ENCODE measurements around the gene LHPP. TPM values are rescaled to one million over a fixed set of nuclear protein-coding genes. Genes with fewer than 3 reads are reported as not detected.

LHPP gene
- total RNA-seq, 4 donors from 2014 or later = 9.3 to 20.5 (median 14.5) TPM

DNA sequence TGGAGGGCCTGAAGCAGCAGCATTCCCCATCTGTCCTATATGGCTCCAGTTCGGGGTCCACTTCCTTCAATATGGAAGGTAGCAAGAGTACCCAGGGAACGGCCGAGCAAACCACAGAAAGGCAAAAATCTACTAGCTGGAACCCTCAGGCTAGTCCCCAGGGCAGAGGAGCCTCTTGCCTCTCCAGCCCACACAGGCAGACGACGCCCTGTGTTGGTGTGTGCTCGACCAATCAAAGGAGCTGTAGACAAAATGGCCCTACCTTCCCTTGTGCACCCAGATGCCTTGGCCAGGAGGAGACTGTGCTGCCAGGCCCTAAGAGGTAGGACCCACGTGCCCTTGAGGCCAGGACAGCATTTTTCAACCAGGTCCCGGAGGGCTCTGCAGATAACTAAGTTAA, 191.1 kb downstream of the LHPP start:
- no peak for TF ChIP-seq CTCF (IDR thresholded peaks at IDR 0.05; ENCODE audit: low read depth)

GRCh38 chr10:124653311-124653710, 191.7 kb downstream of the LHPP start:
- TF ChIP-seq CTCF (IDR thresholded peaks at IDR 0.05; ENCODE audit: low read depth) = no peak

DNA sequence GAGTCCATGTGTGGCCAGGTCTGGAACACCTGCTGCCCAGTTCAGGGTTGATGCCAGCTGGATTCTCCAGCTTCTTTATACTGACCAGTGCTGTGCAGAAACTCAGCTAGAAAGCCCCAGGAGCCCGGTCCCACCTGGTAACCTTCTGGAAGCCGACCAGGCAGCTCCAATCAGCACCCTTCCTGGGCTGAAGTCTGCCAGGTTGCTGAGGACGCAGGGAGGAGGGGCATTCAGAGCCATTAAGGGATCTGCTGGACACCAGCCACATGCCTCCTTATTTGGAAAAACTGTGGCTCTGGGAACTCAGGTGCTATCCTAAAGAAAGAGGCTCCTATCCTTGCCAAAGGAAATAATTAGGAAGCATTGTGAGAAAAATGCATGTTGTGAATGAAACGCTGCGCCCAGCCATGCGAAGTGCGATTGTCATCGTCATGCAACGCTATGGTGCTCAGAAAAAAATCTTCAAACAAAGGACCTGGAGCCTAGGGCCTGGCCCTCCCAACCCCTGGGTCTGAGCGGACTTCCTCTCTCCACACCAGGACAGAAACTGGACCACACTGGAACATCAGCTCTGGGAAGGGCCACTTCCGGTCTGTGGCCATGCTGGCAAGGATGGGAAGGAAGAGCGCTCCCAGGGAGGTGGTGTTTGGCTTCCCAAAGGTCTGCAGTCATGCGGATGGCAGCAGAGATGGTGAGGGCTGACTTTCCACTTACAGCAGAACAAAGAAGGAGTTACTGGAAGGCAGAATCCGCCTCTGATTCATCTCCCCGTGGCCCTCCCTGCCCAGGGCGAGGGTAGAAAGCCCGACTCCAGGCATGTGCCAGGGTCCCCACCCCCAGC, 192.4 kb downstream of the LHPP start:
- no peak for TF ChIP-seq CTCF (IDR thresholded peaks at IDR 0.05; ENCODE audit: low read depth)

DNA sequence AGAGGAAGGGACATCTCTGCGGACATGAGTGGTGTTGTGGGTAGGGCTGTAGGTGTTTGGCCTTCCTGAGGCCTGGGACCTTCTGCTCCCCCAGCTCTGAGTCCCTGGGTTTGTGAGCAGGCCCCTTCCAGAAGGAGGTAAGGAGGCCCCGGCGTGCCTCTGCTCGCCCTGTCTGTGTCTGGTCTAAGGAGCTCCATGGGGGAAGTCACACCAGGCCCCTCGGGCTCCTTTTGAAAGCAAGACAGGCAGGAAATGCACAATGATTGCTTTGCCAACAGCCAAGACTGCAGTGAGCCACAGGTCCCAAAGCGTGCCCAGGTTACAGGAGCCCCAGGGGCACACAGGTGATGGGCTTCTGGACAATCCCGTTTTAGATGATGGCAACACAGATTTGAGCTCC, 193.1 kb downstream of the LHPP start:
- no peak for TF ChIP-seq CTCF (IDR thresholded peaks at IDR 0.05; ENCODE audit: low read depth)

- no peak for TF ChIP-seq CTCF (IDR thresholded peaks at IDR 0.05; ENCODE audit: low read depth)
Observed at GRCh38 chr10:124655191-124656112, 193.8 kb downstream of the LHPP start.

DNA sequence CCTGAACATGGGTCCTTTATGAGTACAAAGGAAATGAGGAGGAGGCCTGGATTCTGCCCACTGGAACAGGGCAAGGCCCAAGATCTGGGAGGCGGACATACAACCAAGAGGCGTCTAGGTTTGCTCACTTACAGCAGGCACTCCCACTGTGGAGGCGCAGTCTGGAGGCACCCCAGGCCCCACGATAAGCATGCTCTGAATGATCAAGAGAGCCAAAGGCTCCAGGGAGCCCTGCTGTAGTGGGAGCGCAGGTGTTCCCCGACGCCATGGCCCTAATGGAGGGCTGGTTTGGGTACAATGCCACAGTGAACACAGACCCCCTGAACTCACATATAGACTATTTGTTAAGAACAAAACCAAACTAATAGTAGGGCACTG, 194.5 kb downstream of the LHPP start:
- TF ChIP-seq CTCF (IDR thresholded peaks at IDR 0.05; ENCODE audit: low read depth) = no peak

DNA sequence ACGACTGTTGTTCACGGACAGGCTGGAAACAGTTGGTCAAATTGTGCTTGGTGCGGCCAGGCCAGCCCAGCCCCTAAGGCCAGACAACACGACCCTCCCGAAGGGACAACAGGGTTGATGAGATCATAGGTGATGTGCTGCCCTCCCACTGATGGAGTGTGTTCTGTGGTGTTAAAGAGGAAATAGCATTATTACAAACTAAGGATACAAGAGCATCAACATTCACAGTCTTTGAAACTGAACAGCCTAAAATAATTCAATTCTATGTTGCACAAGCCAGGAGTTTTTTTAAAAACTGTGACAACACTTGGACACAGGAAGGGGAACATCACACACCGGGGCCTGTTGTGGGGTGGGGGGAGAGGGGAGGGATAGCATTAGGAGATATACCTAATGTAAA, 194.9 kb downstream of the LHPP start:
- TF ChIP-seq CTCF (IDR thresholded peaks at IDR 0.05; ENCODE audit: low read depth) = no peak
